ENCODE measurements around the gene ZNF143.
"Not testable (repeated sequence)": the region's sequence is repeated elsewhere in the genome, so short reads cannot be mapped to it uniquely, and the experiment has no call there.

ZNF143 gene

GRCh38 chr11:9533736-9534473 lies 73.1 kb downstream of the ZNF143 start:
- peaks cover 8 to 17% of the 10 kb centered on the region in 2 donors for H3K4me1 ChIP-seq (ENCODE audit: control insufficient read depth in 2 of 2, insufficient read depth in 2 of 2, low read length in 2 of 2)
- no peaks in the 10 kb centered on the region for H3K9me3 ChIP-seq (ENCODE audit: control insufficient read depth in 2 of 2, low read length in 2 of 2)
- H3K27ac ChIP-seq (ENCODE audit: low read depth in 2 of 2, low read length in 2 of 2), result no peak overlapping the region
- H3K9ac ChIP-seq (ENCODE audit: low read depth in 1 of 2, low read length in 2 of 2), result no peak overlapping the region
- H3K36me3 ChIP-seq (ENCODE audit: control insufficient read depth in 2 of 2, insufficient read depth in 2 of 2, low read length in 2 of 2), result no peaks in the 10 kb centered on the region
- no peaks in the 10 kb centered on the region for H3K27me3 ChIP-seq (ENCODE audit: control insufficient read depth in 2 of 2, insufficient read depth in 2 of 2, low read length in 2 of 2)
- no peak overlapping the region for H3K4me3 ChIP-seq (ENCODE audit: low read length in 2 of 2)

- no peak overlapping the region for H3K4me3 ChIP-seq (ENCODE audit: low read length in 2 of 2)
- H3K27ac ChIP-seq (ENCODE audit: low read depth in 2 of 2, low read length in 2 of 2), result no peak overlapping the region
- no peaks in the 10 kb centered on the region for H3K9me3 ChIP-seq (ENCODE audit: control insufficient read depth in 2 of 2, low read length in 2 of 2)
- H3K27me3 ChIP-seq (ENCODE audit: control insufficient read depth in 2 of 2, insufficient read depth in 2 of 2, low read length in 2 of 2), result no peaks in the 10 kb centered on the region
- no peaks in the 10 kb centered on the region for H3K36me3 ChIP-seq (ENCODE audit: control insufficient read depth in 2 of 2, insufficient read depth in 2 of 2, low read length in 2 of 2)
- no peak overlapping the region for H3K9ac ChIP-seq (ENCODE audit: low read depth in 1 of 2, low read length in 2 of 2)
- H3K4me1 ChIP-seq (ENCODE audit: control insufficient read depth in 2 of 2, insufficient read depth in 2 of 2, low read length in 2 of 2), result peaks cover 0 to 8% of the 10 kb centered on the region in 2 donors
These were observed 74.5 kb downstream of the ZNF143 start for GRCh38 chr11:9535189-9535781.

GRCh38 chr11:9538548-9538947 lies 77.7 kb downstream of the ZNF143 start:
- H3K4me3 ChIP-seq (ENCODE audit: low read length in 2 of 2), result no peak overlapping the region
- H3K9me3 ChIP-seq (ENCODE audit: control insufficient read depth in 2 of 2, low read length in 2 of 2), result no peaks in the 10 kb centered on the region
- H3K4me1 ChIP-seq (ENCODE audit: control insufficient read depth in 2 of 2, insufficient read depth in 2 of 2, low read length in 2 of 2), result no peaks in the 10 kb centered on the region
- H3K27me3 ChIP-seq (ENCODE audit: control insufficient read depth in 2 of 2, insufficient read depth in 2 of 2, low read length in 2 of 2), result no peaks in the 10 kb centered on the region
- H3K36me3 ChIP-seq (ENCODE audit: control insufficient read depth in 2 of 2, insufficient read depth in 2 of 2, low read length in 2 of 2), result no peaks in the 10 kb centered on the region
- no peak overlapping the region for H3K27ac ChIP-seq (ENCODE audit: low read depth in 2 of 2, low read length in 2 of 2)
- no peak overlapping the region for H3K9ac ChIP-seq (ENCODE audit: low read depth in 1 of 2, low read length in 2 of 2)

GRCh38 chr11:9549216-9549615 lies 88.4 kb downstream of the ZNF143 start:
- H3K36me3 ChIP-seq (ENCODE audit: control insufficient read depth in 2 of 2, insufficient read depth in 2 of 2, low read length in 2 of 2); H3K9me3 ChIP-seq (ENCODE audit: control insufficient read depth in 2 of 2, low read length in 2 of 2); H3K4me1 ChIP-seq (ENCODE audit: control insufficient read depth in 2 of 2, insufficient read depth in 2 of 2, low read length in 2 of 2); H3K27me3 ChIP-seq (ENCODE audit: control insufficient read depth in 2 of 2, insufficient read depth in 2 of 2, low read length in 2 of 2); H3K9ac ChIP-seq (ENCODE audit: low read depth in 1 of 2, low read length in 2 of 2); H3K27ac ChIP-seq (ENCODE audit: low read depth in 2 of 2, low read length in 2 of 2); H3K4me3 ChIP-seq (ENCODE audit: low read length in 2 of 2): not testable (repeated sequence)

- no peaks in the 10 kb centered on the region for H3K9me3 ChIP-seq (ENCODE audit: control insufficient read depth in 2 of 2, low read length in 2 of 2)
- no peak overlapping the region for H3K27ac ChIP-seq (ENCODE audit: low read depth in 2 of 2, low read length in 2 of 2)
- H3K9ac ChIP-seq (ENCODE audit: low read depth in 1 of 2, low read length in 2 of 2), result no peak overlapping the region
- no peaks in the 10 kb centered on the region for H3K4me1 ChIP-seq (ENCODE audit: control insufficient read depth in 2 of 2, insufficient read depth in 2 of 2, low read length in 2 of 2)
- H3K36me3 ChIP-seq (ENCODE audit: control insufficient read depth in 2 of 2, insufficient read depth in 2 of 2, low read length in 2 of 2), result no peaks in the 10 kb centered on the region
- H3K27me3 ChIP-seq (ENCODE audit: control insufficient read depth in 2 of 2, insufficient read depth in 2 of 2, low read length in 2 of 2), result no peaks in the 10 kb centered on the region
- H3K4me3 ChIP-seq (ENCODE audit: low read length in 2 of 2), result no peak overlapping the region
These were observed 89.4 kb downstream of the ZNF143 start for GRCh38 chr11:9550191-9550628.

GRCh38 chr11:9561279-9561982 lies 100.6 kb downstream of the ZNF143 start:
- Histone ChIP-seq H3K27ac (ENCODE audit: low read depth in 2 of 2, low read length in 2 of 2) (no peak overlapping the region), H3K9ac (ENCODE audit: low read depth in 1 of 2, low read length in 2 of 2) (no peak overlapping the region), H3K4me1 (ENCODE audit: control insufficient read depth in 2 of 2, insufficient read depth in 2 of 2, low read length in 2 of 2) (peaks cover 3 to 12% of the 10 kb centered on the region in 2 donors), H3K27me3 (ENCODE audit: control insufficient read depth in 2 of 2, insufficient read depth in 2 of 2, low read length in 2 of 2) (no peaks in the 10 kb centered on the region), H3K4me3 (ENCODE audit: low read length in 2 of 2) (no peak overlapping the region), H3K9me3 (ENCODE audit: control insufficient read depth in 2 of 2, low read length in 2 of 2) (no peaks in the 10 kb centered on the region), H3K36me3 (ENCODE audit: control insufficient read depth in 2 of 2, insufficient read depth in 2 of 2, low read length in 2 of 2) (no peaks in the 10 kb centered on the region)

- H3K27me3 ChIP-seq (ENCODE audit: control insufficient read depth in 2 of 2, insufficient read depth in 2 of 2, low read length in 2 of 2), result no peaks in the 10 kb centered on the region
- peaks cover 3 to 13% of the 10 kb centered on the region in 2 donors for H3K4me1 ChIP-seq (ENCODE audit: control insufficient read depth in 2 of 2, insufficient read depth in 2 of 2, low read length in 2 of 2)
- no peaks in the 10 kb centered on the region for H3K9me3 ChIP-seq (ENCODE audit: control insufficient read depth in 2 of 2, low read length in 2 of 2)
- no peak overlapping the region for H3K9ac ChIP-seq (ENCODE audit: low read depth in 1 of 2, low read length in 2 of 2)
- H3K4me3 ChIP-seq (ENCODE audit: low read length in 2 of 2), result no peak overlapping the region
- H3K36me3 ChIP-seq (ENCODE audit: control insufficient read depth in 2 of 2, insufficient read depth in 2 of 2, low read length in 2 of 2), result no peaks in the 10 kb centered on the region
- no peak overlapping the region for H3K27ac ChIP-seq (ENCODE audit: low read depth in 2 of 2, low read length in 2 of 2)
These were observed 101.9 kb downstream of the ZNF143 start for GRCh38 chr11:9562716-9563115.

GRCh38 chr11:9563196-9563730 lies 102.5 kb downstream of the ZNF143 start:
- no peaks in the 10 kb centered on the region for H3K9me3 ChIP-seq (ENCODE audit: control insufficient read depth in 2 of 2, low read length in 2 of 2)
- no peak overlapping the region for H3K27ac ChIP-seq (ENCODE audit: low read depth in 2 of 2, low read length in 2 of 2)
- H3K27me3 ChIP-seq (ENCODE audit: control insufficient read depth in 2 of 2, insufficient read depth in 2 of 2, low read length in 2 of 2), result no peaks in the 10 kb centered on the region
- no peak overlapping the region for H3K4me3 ChIP-seq (ENCODE audit: low read length in 2 of 2)
- H3K36me3 ChIP-seq (ENCODE audit: control insufficient read depth in 2 of 2, insufficient read depth in 2 of 2, low read length in 2 of 2), result no peaks in the 10 kb centered on the region
- no peak overlapping the region for H3K9ac ChIP-seq (ENCODE audit: low read depth in 1 of 2, low read length in 2 of 2)
- H3K4me1 ChIP-seq (ENCODE audit: control insufficient read depth in 2 of 2, insufficient read depth in 2 of 2, low read length in 2 of 2), result peaks cover 6 to 17% of the 10 kb centered on the region in 2 donors

GRCh38 chr11:9565822-9566560 lies 105.2 kb downstream of the ZNF143 start:
- Histone ChIP-seq H3K4me1 (ENCODE audit: control insufficient read depth in 2 of 2, insufficient read depth in 2 of 2, low read length in 2 of 2) (peaks cover 13 to 37% of the 10 kb centered on the region in 2 donors), H3K36me3 (ENCODE audit: control insufficient read depth in 2 of 2, insufficient read depth in 2 of 2, low read length in 2 of 2) (no peaks in the 10 kb centered on the region), H3K4me3 (ENCODE audit: low read length in 2 of 2) (no peak overlapping the region), H3K27ac (ENCODE audit: low read depth in 2 of 2, low read length in 2 of 2) (peak overlapping the region; percentile 61 to 86), H3K9ac (ENCODE audit: low read depth in 1 of 2, low read length in 2 of 2) (peak overlapping the region in 1 of 2 donors; percentile 52), H3K9me3 (ENCODE audit: control insufficient read depth in 2 of 2, low read length in 2 of 2) (no peaks in the 10 kb centered on the region), H3K27me3 (ENCODE audit: control insufficient read depth in 2 of 2, insufficient read depth in 2 of 2, low read length in 2 of 2) (no peaks in the 10 kb centered on the region)
